Endothelial cell of umbilical vein (primary cell): ENCODE data around the gene SECTM1. TPM values are rescaled to one million over a fixed set of nuclear protein-coding genes. Genes with fewer than 3 reads are reported as not detected.

Source experiments
- BruUV-seq: library from RNA; stranded (reverse); fragments of 400-500 nt; replicated peaks from 2 replicates; lab custom pipeline; 2021; lab: Mats Ljungman, UMichigan
- CTCF ChIA-PET: fragments of 300-600, 350-600 bp; sonication (Branson Sonifier 250); formaldehyde crosslinking; loops from one replicate; lab custom pipeline; 2021; ENCODE audit warnings: antibody characterized with exemption, inconsistent platforms; lab: Charles Lee
- POLR2A ChIA-PET: fragments of 300-600, 350-600 bp; sonication (Branson Sonifier 250); formaldehyde crosslinking; loops from one replicate; lab custom pipeline; 2021; ENCODE audit warnings: antibody characterized with exemption, inconsistent platforms; lab: Charles Lee
- DNase-seq: peaks from one replicate; pipeline ENCODE4 v3.0.0-alpha.2; 2011; ENCODE audit warnings: low read depth, low spot score
- FAIRE-seq: peaks from 2 replicates; lab custom pipeline; 2011; peaks lifted over from hg19 to GRCh38; lab: Jason Lieb, UNC
- H2AFZ ChIP-seq: 2 replicates; pipeline ENCODE4 v1.6.0; 2012; ENCODE audit warnings: low read depth, low read length, control low read depth, inconsistent platforms
- H3K27ac ChIP-seq: 2 replicates; pipeline ENCODE4 v1.5.1; 2011; ENCODE audit warnings: low read depth, mild to moderate bottlenecking, control low read depth, low read length, moderate library complexity; ENCODE audit not compliant: insufficient read depth
- H3K27me3 ChIP-seq, 2 experiments: 2 replicates each; pipeline versions ENCODE4 v1.6.0 to v1.6.1; 2011; ENCODE audit warnings: low read length in 2 of 2, mixed read lengths in 1 of 2; ENCODE audit not compliant: control insufficient read depth in 2 of 2, insufficient read depth in 2 of 2
- H3K36me3 ChIP-seq, 2 experiments: 2 replicates in 1 of 2; 3 replicates in 1 of 2; pipeline ENCODE4 v1.5.1; 2011; ENCODE audit warnings: low read length in 2 of 2, mild to moderate bottlenecking in 1 of 2, moderate library complexity in 1 of 2; ENCODE audit not compliant: control insufficient read depth in 2 of 2, insufficient read depth in 2 of 2; ENCODE audit errors: extremely low read depth in 1 of 2
- H3K4me1 ChIP-seq: 3 replicates; pipeline ENCODE4 v1.5.1; 2011; ENCODE audit warnings: mild to moderate bottlenecking, low read length; ENCODE audit not compliant: control insufficient read depth, insufficient read depth; ENCODE audit errors: extremely low read depth
- H3K4me2 ChIP-seq: 2 replicates; pipeline ENCODE4 v1.6.1; 2011; ENCODE audit warnings: low read length, control low read depth, mixed read lengths; ENCODE audit not compliant: insufficient read depth
- H3K4me3 ChIP-seq, 3 experiments: fragments of 200-600 bp in 1 of 3; sonication (generic), shearing (Covaris generic) in 1 of 3; replicated peaks in 1 of 3; 2 replicates each; pipeline ENCODE4 v1.5.1; 2011 to 2016; ENCODE audit warnings: control low read depth in 3 of 3, low read length in 3 of 3, mild to moderate bottlenecking in 2 of 3, inconsistent platforms in 1 of 3, low read depth in 1 of 3, moderate library complexity in 1 of 3; ENCODE audit not compliant: insufficient read depth in 1 of 3
- H3K79me2 ChIP-seq: 2 replicates; pipeline ENCODE4 v1.6.0; 2012; ENCODE audit warnings: low read length, inconsistent platforms; ENCODE audit not compliant: control insufficient read depth, insufficient read depth
- H3K9ac ChIP-seq: replicated peaks from 2 replicates; pipeline ENCODE3; 2011; ENCODE audit warnings: low read length, control low read depth; ENCODE audit not compliant: insufficient read depth; ENCODE audit errors: extremely low read depth
- H3K9me1 ChIP-seq: replicated peaks from 3 replicates; pipeline ENCODE4 v1.6.0; 2011; ENCODE audit warnings: mild to moderate bottlenecking, low read length; ENCODE audit not compliant: control insufficient read depth, insufficient read depth; ENCODE audit errors: extremely low read depth
- H3K9me3 ChIP-seq: replicated peaks from 2 replicates; pipeline ENCODE4 v1.5.1; 2012; ENCODE audit warnings: low read length, inconsistent platforms; ENCODE audit not compliant: control insufficient read depth, insufficient read depth
- H4K20me1 ChIP-seq: replicated peaks from 2 replicates; pipeline ENCODE3; 2011; ENCODE audit warnings: mild to moderate bottlenecking, low read length; ENCODE audit not compliant: control insufficient read depth, insufficient read depth; ENCODE audit errors: extremely low read depth
- EZH2 ChIP-seq: IDR thresholded peaks from 2 replicates; pipeline ENCODE4 v1.6.1; 2012; ENCODE audit warnings: borderline replicate concordance, low read depth, mild to moderate bottlenecking, moderate library complexity, low read length, inconsistent platforms; ENCODE audit not compliant: severe bottlenecking
- FOS ChIP-seq: IDR thresholded peaks from 2 replicates; pipeline ENCODE4 v1.6.1; 2011; ENCODE audit warnings: mild to moderate bottlenecking, low read length, moderate library complexity, borderline replicate concordance; ENCODE audit not compliant: insufficient read depth
- GATA2 ChIP-seq: IDR thresholded peaks from 2 replicates; pipeline ENCODE4 v1.7.0; 2011; ENCODE audit warnings: low read depth, mild to moderate bottlenecking, moderate library complexity, mixed read lengths, low read length; ENCODE audit not compliant: insufficient read length, insufficient read depth
- JUN ChIP-seq: IDR thresholded peaks from 2 replicates; pipeline ENCODE4 v1.6.1; 2011; ENCODE audit warnings: borderline replicate concordance, low read depth; ENCODE audit not compliant: insufficient read length, insufficient read depth
- MAX ChIP-seq: IDR thresholded peaks from 2 replicates; pipeline ENCODE4 v1.6.1; 2011; ENCODE audit not compliant: insufficient read depth, insufficient read length
- MYC ChIP-seq: IDR thresholded peaks from one replicate; pipeline ENCODE4 v1.6.1; 2011; ENCODE audit warnings: mild to moderate bottlenecking, low read depth, low read length
- POLR2A ChIP-seq: IDR thresholded peaks from 2 replicates; pipeline ENCODE4 v1.6.1; 2012; ENCODE audit warnings: low read depth, mild to moderate bottlenecking, control low read depth, low read length
- POLR2AphosphoS5 ChIP-seq: IDR thresholded peaks from 2 replicates; pipeline ENCODE4 v1.6.1; 2012; ENCODE audit warnings: low read depth, mild to moderate bottlenecking, control low read depth, low read length, moderate library complexity; ENCODE audit not compliant: insufficient read depth
- dilution Hi-C: fragments of 300-500 bp; cut with MboI; formaldehyde crosslinking; loops from one replicate; pipeline ENCODE4 v1.15.0; 2019; ENCODE audit warnings: low sequenced_read_pairs; ENCODE audit not compliant: extremely low pct_ligation_motif_present
- intact Hi-C: fragments of 100-400 bp; cut with micrococcal nuclease; formaldehyde crosslinking; loops from one replicate; pipeline ENCODE4 v1.10.0; 2022
- polyA plus RNA-seq, 4 experiments: library from polyadenylated mRNA; depleted of rRNA in 3 of 4; stranded (reverse) in 3 of 4; unstranded in 1 of 4; fragments of >200 nt; gene quantifications; 2 replicates each; pipeline versions ENCODE4 v1.2.1 to v1.2.3, GENCODE V29; 2011 to 2012; ENCODE audit warnings: missing spikeins in 1 of 4
- total RNA-seq: library from RNA; stranded (reverse); gene quantifications from 2 replicates; pipeline ENCODE4 v1.2.3, GENCODE V29; 2021
- TF ChIP-seq, protein P1 (sequence below), 2 donors: IDR thresholded peaks; 1 replicate in 1 of 2; 2 replicates in 1 of 2; pipeline ENCODE4 v1.5.1; 2011; ENCODE audit warnings: low read length in 2 of 2, mild to moderate bottlenecking in 2 of 2, moderate library complexity in 2 of 2, control low read depth in 1 of 2, inconsistent platforms in 1 of 2, low read depth in 1 of 2; ENCODE audit not compliant: insufficient read depth in 1 of 2; ENCODE audit errors: extremely low read depth in 1 of 2

SECTM1 gene
- total and polyA plus RNA-seq, 2 donors (not counting 3 experiments of a cell fraction or from before 2014, with no cell fraction given), result 1.9 to 2.3 TPM

- Histone ChIP-seq H3K27me3 (peaks cover under 1 to 3% of the 10 kb centered on the region in 2 experiments), H3K9ac (no peak overlapping the region), H3K79me2 (no peaks in the 10 kb centered on the region), H4K20me1 (no peaks in the 10 kb centered on the region), H3K9me1 (no peaks in the 10 kb centered on the region), H3K4me1 (no peaks in the 10 kb centered on the region), H3K36me3 (no peaks in the 10 kb centered on the region), H3K27ac (no peak overlapping the region), H3K4me2 (no peak overlapping the region), H3K9me3 (no peaks in the 10 kb centered on the region), H2AFZ (no peak overlapping the region), H3K4me3 (no peak overlapping the region)
- FAIRE-seq (no peak), DNase-seq (no peak)
- ChIA-PET POLR2A (no interaction called here), CTCF (interaction anchor here (0.7 kb wide), 1 partner anchor 14 kb away, joined by 4 read pairs; no protein-coding TSS in a partner anchor)
- dilution Hi-C loops, result no loop called here
- intact Hi-C loops, result no loop called here
- TF ChIP-seq JUN, result no peak
- TF ChIP-seq GATA2, result no peak
- TF ChIP-seq POLR2AphosphoS5, result no peak
- TF ChIP-seq, protein P1, sequence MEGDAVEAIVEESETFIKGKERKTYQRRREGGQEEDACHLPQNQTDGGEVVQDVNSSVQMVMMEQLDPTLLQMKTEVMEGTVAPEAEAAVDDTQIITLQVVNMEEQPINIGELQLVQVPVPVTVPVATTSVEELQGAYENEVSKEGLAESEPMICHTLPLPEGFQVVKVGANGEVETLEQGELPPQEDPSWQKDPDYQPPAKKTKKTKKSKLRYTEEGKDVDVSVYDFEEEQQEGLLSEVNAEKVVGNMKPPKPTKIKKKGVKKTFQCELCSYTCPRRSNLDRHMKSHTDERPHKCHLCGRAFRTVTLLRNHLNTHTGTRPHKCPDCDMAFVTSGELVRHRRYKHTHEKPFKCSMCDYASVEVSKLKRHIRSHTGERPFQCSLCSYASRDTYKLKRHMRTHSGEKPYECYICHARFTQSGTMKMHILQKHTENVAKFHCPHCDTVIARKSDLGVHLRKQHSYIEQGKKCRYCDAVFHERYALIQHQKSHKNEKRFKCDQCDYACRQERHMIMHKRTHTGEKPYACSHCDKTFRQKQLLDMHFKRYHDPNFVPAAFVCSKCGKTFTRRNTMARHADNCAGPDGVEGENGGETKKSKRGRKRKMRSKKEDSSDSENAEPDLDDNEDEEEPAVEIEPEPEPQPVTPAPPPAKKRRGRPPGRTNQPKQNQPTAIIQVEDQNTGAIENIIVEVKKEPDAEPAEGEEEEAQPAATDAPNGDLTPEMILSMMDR (IDR thresholded peaks at IDR 0.05; ENCODE audit: extremely low read depth in 1 of 2, insufficient read depth in 1 of 2, low read depth in 1 of 2, low read length in 2 of 2), result no peak
- no peak for TF ChIP-seq MAX
- no peak for TF ChIP-seq FOS
- no peak for TF ChIP-seq POLR2A
- no peak for TF ChIP-seq MYC
- no peak for TF ChIP-seq EZH2
- no TSS peak for BruUV-seq
Observed at GRCh38 chr17:82380860-82381702, 47.5 kb upstream of the SECTM1 start.
